Measurements from ENCODE around the gene MACROD2. TPM values are rescaled to one million over a fixed set of nuclear protein-coding genes. Genes with fewer than 3 reads are reported as not detected.

MACROD2 gene
- total RNA-seq, 4 donors from 2014 or later: 2.9 to 11.3 (median 8.0) TPM

- TF ChIP-seq, protein P1, sequence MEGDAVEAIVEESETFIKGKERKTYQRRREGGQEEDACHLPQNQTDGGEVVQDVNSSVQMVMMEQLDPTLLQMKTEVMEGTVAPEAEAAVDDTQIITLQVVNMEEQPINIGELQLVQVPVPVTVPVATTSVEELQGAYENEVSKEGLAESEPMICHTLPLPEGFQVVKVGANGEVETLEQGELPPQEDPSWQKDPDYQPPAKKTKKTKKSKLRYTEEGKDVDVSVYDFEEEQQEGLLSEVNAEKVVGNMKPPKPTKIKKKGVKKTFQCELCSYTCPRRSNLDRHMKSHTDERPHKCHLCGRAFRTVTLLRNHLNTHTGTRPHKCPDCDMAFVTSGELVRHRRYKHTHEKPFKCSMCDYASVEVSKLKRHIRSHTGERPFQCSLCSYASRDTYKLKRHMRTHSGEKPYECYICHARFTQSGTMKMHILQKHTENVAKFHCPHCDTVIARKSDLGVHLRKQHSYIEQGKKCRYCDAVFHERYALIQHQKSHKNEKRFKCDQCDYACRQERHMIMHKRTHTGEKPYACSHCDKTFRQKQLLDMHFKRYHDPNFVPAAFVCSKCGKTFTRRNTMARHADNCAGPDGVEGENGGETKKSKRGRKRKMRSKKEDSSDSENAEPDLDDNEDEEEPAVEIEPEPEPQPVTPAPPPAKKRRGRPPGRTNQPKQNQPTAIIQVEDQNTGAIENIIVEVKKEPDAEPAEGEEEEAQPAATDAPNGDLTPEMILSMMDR (IDR thresholded peaks at IDR 0.05; ENCODE audit: low read depth): no peak
These were observed 1598.9 kb downstream of the MACROD2 start for GRCh38 chr20:15594158-15594695.

GRCh38 chr20:15596220-15596890 lies 1601.0 kb downstream of the MACROD2 start:
- TF ChIP-seq, protein P1 (IDR thresholded peaks at IDR 0.05; ENCODE audit: low read depth): no peak

GRCh38 chr20:15597306-15597705 lies 1602.0 kb downstream of the MACROD2 start:
- TF ChIP-seq, protein P1 (IDR thresholded peaks at IDR 0.05; ENCODE audit: low read depth): no peak

DNA sequence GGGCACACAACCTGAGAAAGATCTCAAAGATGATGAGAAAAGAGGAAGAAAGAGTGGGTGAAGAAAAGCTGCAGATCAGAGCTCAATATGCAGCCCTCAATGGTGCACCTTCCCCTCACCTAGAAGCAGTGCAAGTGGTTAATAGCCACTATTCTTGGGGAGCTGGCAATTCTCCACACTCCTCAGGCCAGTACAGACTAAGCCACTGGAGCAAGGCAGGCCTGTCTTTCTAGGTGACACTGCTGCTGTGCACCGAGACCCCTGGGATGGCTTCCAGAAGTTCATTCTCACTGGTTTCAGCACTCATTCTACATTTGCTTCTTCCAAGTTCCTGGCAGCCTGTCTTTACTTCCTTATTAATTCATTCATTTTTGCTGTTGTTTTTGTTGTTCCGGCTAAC lies 1604.6 kb downstream of the MACROD2 start:
- TF ChIP-seq, protein P1 (IDR thresholded peaks at IDR 0.05; ENCODE audit: low read depth): no peak

DNA sequence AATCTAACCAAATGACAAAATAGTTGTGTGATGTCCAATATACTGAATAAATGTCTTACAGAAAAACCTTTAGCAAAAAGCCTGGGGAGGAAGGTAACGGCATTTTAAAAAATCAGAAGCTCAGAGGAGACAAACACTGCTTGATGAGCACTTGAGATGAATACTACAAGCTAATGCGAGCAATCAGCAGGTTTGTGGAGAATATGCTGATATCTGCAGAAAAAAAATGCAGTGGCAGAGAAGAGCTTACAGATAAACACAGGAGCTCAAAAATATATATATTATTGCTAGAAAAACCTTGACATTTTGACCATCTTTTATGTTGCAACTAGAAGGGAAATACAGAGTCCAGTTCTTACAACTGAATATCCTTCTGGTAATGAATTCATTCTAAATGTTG lies 1605.2 kb downstream of the MACROD2 start:
- TF ChIP-seq, protein P1 (IDR thresholded peaks at IDR 0.05; ENCODE audit: low read depth): no peak

DNA sequence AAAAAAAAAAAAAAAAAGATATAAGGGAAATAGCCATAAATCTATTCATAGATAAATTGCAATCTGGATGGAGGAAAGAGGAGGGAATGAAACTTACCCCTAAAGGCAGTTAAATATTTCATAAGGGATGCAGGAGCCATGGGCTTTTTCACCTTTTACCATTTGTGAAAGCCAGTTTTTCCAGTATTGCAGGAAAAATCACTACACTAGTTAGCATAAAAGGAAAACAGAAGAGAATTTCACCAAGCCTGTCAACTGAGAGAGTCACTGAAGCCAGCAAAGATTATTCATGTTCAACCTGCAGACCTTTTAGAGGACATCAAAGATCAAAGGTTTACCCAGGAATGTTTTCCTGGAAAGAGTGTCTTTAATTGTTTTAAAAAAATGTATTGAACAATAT lies 1608.2 kb downstream of the MACROD2 start:
- TF ChIP-seq, protein P1 (IDR thresholded peaks at IDR 0.05; ENCODE audit: low read depth): no peak

- TF ChIP-seq, protein P1 (IDR thresholded peaks at IDR 0.05; ENCODE audit: low read depth): no peak
These were observed 1608.9 kb downstream of the MACROD2 start for GRCh38 chr20:15603978-15604805.

Data from subcutaneous adipose tissue (tissue), 4 donors.